H1 (cell line): ENCODE results near the gene RNPEPL1. TPM values are rescaled to one million over a fixed set of nuclear protein-coding genes. Genes with fewer than 3 reads are reported as not detected.

Experiments
- CTCF ChIA-PET: fragments of 300-600 bp; sonication (Branson Sonifier 250); formaldehyde crosslinking; loops from one replicate; lab custom pipeline; 2021; ENCODE audit not compliant: partially characterized antibody; lab: Charles Lee
- POLR2A ChIA-PET: fragments of 300-600 bp; sonication (Branson Sonifier 250); formaldehyde crosslinking; loops from one replicate; lab custom pipeline; 2021; ENCODE audit warnings: inconsistent platforms; ENCODE audit not compliant: partially characterized antibody; lab: Charles Lee
- DNase-seq, 2 experiments: peaks; one replicate each; pipeline versions ENCODE4 v3.0.0 to v3.0.0-alpha.2; 2010 to 2022; ENCODE audit warnings: low spot score in 2 of 2, low read depth in 1 of 2, mixed read lengths in 1 of 2
- FAIRE-seq: peaks from 2 replicates; lab custom pipeline; 2011; peaks lifted over from hg19 to GRCh38; lab: Jason Lieb, UNC
- H2AFZ ChIP-seq: 2 replicates; pipeline ENCODE4 v1.8.1; 2012; ENCODE audit warnings: low read length, inconsistent platforms
- H2AK5ac ChIP-seq: 2 replicates; pipeline ENCODE4 v1.6.1; 2013; ENCODE audit warnings: low read depth, low read length
- H2BK120ac ChIP-seq: replicated peaks from 2 replicates; pipeline ENCODE3; 2013; ENCODE audit warnings: low read depth, low read length, inconsistent platforms
- H2BK12ac ChIP-seq: 2 replicates; pipeline ENCODE4 v1.6.1; 2013; ENCODE audit warnings: low read depth, low read length
- H2BK15ac ChIP-seq: 2 replicates; pipeline ENCODE4 v1.6.1; 2013; ENCODE audit warnings: low read length
- H2BK20ac ChIP-seq: 2 replicates; pipeline ENCODE4 v1.6.1; 2013; ENCODE audit warnings: low read length
- H2BK5ac ChIP-seq: 2 replicates; pipeline ENCODE4 v1.6.1; 2013; ENCODE audit warnings: low read depth, low read length
- H3K14ac ChIP-seq: 2 replicates; pipeline ENCODE4 v1.6.1; 2013; ENCODE audit warnings: inconsistent platforms; ENCODE audit not compliant: insufficient read length
- H3K18ac ChIP-seq: 2 replicates; pipeline ENCODE4 v1.6.1; 2013; ENCODE audit warnings: low read length; ENCODE audit errors: extremely low read depth
- H3K23ac ChIP-seq: 2 replicates; pipeline ENCODE4 v1.6.1; 2013; ENCODE audit warnings: inconsistent platforms; ENCODE audit not compliant: insufficient read length
- H3K23me2 ChIP-seq: 2 replicates; pipeline ENCODE4 v1.6.1; 2013; ENCODE audit warnings: low read depth, low read length
- H3K27ac ChIP-seq: 2 replicates; pipeline ENCODE4 v1.6.1; 2011; ENCODE audit warnings: low read depth, low read length, inconsistent platforms
- H3K27me3 ChIP-seq, 4 experiments: replicated peaks in 1 of 4; 1 replicate in 1 of 4; 2 replicates in 3 of 4; pipeline versions ENCODE4 v1.6.1 to v1.8.1; 2011 to 2013; ENCODE audit warnings: low read length in 3 of 4, mild to moderate bottlenecking in 3 of 4, inconsistent platforms in 2 of 4, mixed read lengths in 2 of 4, moderate library complexity in 1 of 4; ENCODE audit not compliant: control insufficient read depth in 3 of 4, insufficient read depth in 3 of 4; ENCODE audit errors: extremely low read depth in 1 of 4
- H3K36me3 ChIP-seq, 4 experiments: 2 replicates each; pipeline versions ENCODE4 v1.6.1 to v1.8.1; 2011 to 2013; ENCODE audit warnings: mild to moderate bottlenecking in 4 of 4, low read length in 3 of 4, moderate library complexity in 2 of 4, control low read depth in 1 of 4, inconsistent platforms in 1 of 4; ENCODE audit not compliant: insufficient read depth in 4 of 4, control insufficient read depth in 2 of 4
- H3K4ac ChIP-seq: replicated peaks from 2 replicates; pipeline ENCODE3; 2013; ENCODE audit warnings: low read length, low read depth, mixed read lengths, inconsistent platforms; ENCODE audit not compliant: insufficient read length
- H3K4me1 ChIP-seq, 4 experiments: replicated peaks in 1 of 4; 1 replicate in 1 of 4; 2 replicates in 3 of 4; pipeline versions ENCODE4 v1.6.1 to v1.8.1; 2011 to 2013; ENCODE audit warnings: low read length in 3 of 4, inconsistent platforms in 2 of 4, mixed read lengths in 1 of 4; ENCODE audit not compliant: insufficient read depth in 4 of 4, control insufficient read depth in 3 of 4
- H3K4me2 ChIP-seq, 2 experiments: 2 replicates each; pipeline versions ENCODE4 v1.6.1 to v1.8.1; 2011 to 2013; ENCODE audit warnings: low read depth in 2 of 2, low read length in 2 of 2, control low read depth in 1 of 2, inconsistent platforms in 1 of 2, mild to moderate bottlenecking in 1 of 2; ENCODE audit not compliant: insufficient read depth in 1 of 2
- H3K4me3 ChIP-seq, 4 experiments: fragments of 200-600, 300-600 bp in 1 of 4; sonication (generic), shearing (Covaris generic), sonication (Bioruptor Twin) in 1 of 4; 2 replicates each; pipeline versions ENCODE4 v1.5.1 to v1.8.1; 2011 to 2016; ENCODE audit warnings: low read length in 4 of 4, low read depth in 3 of 4, control low read depth in 2 of 4, inconsistent platforms in 2 of 4, mild to moderate bottlenecking in 2 of 4, mixed read lengths in 1 of 4, moderate library complexity in 1 of 4; ENCODE audit not compliant: insufficient read depth in 2 of 4; ENCODE audit errors: extremely low read depth in 1 of 4
- H3K56ac ChIP-seq: replicated peaks from 2 replicates; pipeline ENCODE3; 2013; ENCODE audit warnings: low read depth, mild to moderate bottlenecking, mixed read lengths, low read length, inconsistent platforms; ENCODE audit not compliant: insufficient read length
- H3K79me1 ChIP-seq: 2 replicates; pipeline ENCODE4 v1.6.1; 2013; ENCODE audit warnings: low read depth, low read length, control low read depth
- H3K79me2 ChIP-seq, 2 experiments: 2 replicates each; pipeline versions ENCODE4 v1.6.1 to v1.8.1; 2012 to 2013; ENCODE audit warnings: low read length in 2 of 2, mild to moderate bottlenecking in 2 of 2, inconsistent platforms in 1 of 2; ENCODE audit not compliant: insufficient read depth in 2 of 2, control insufficient read depth in 1 of 2
- H3K9ac ChIP-seq, 4 experiments: replicated peaks in 1 of 4; 1 replicate in 1 of 4; 2 replicates in 3 of 4; pipeline versions ENCODE4 v1.6.1 to v1.8.1; 2011 to 2013; ENCODE audit warnings: low read depth in 3 of 4, low read length in 3 of 4, control low read depth in 2 of 4, mild to moderate bottlenecking in 2 of 4, moderate library complexity in 2 of 4, inconsistent platforms in 1 of 4; ENCODE audit errors: extremely low read depth in 1 of 4
- H3K9me3 ChIP-seq, 2 experiments: 2 replicates each; pipeline versions ENCODE4 v1.6.1 to v1.8.1; 2012 to 2013; ENCODE audit warnings: mild to moderate bottlenecking in 2 of 2, moderate library complexity in 2 of 2, control low read depth in 1 of 2, inconsistent platforms in 1 of 2, low read depth in 1 of 2, low read length in 1 of 2, mixed read lengths in 1 of 2; ENCODE audit not compliant: insufficient read depth in 2 of 2
- H4K20me1 ChIP-seq, 2 experiments: replicated peaks in 1 of 2; 2 replicates each; pipeline versions ENCODE3 to v1.8.1; 2011 to 2013; ENCODE audit warnings: inconsistent platforms in 2 of 2, low read length in 2 of 2, mild to moderate bottlenecking in 1 of 2; ENCODE audit not compliant: insufficient read depth in 2 of 2, control insufficient read depth in 1 of 2
- H4K5ac ChIP-seq: 2 replicates; pipeline ENCODE4 v1.6.1; 2013; ENCODE audit warnings: low read length, low read depth, mixed read lengths, inconsistent platforms; ENCODE audit not compliant: insufficient read length
- H4K8ac ChIP-seq: 2 replicates; pipeline ENCODE4 v1.8.0; 2013; ENCODE audit warnings: mild to moderate bottlenecking, moderate library complexity, low read length, inconsistent platforms; ENCODE audit not compliant: insufficient read depth; ENCODE audit errors: extremely low read depth
- H4K91ac ChIP-seq: replicated peaks from 2 replicates; pipeline ENCODE3; 2013; ENCODE audit warnings: low read length, mixed read lengths, inconsistent platforms; ENCODE audit not compliant: insufficient read length
- EZH2 ChIP-seq: fragments of 200-600 bp; sonication (generic); IDR thresholded peaks from 2 replicates; pipeline ENCODE4 v1.7.1; 2012; ENCODE audit warnings: low read depth, mild to moderate bottlenecking, moderate library complexity, low read length, inconsistent platforms; ENCODE audit not compliant: severe bottlenecking
- RAD21 ChIP-seq, 2 experiments: IDR thresholded peaks in 1 of 2; conservative IDR thresholded peaks in 1 of 2; 2 replicates each; pipeline ENCODE4 v1.6.1; 2011; ENCODE audit warnings: low read depth in 2 of 2, low read length in 2 of 2, improper control_type of control experiment in 1 of 2, inconsistent platforms in 1 of 2, mild to moderate bottlenecking in 1 of 2, moderate library complexity in 1 of 2
- RFX5 ChIP-seq: IDR thresholded peaks from 2 replicates; pipeline ENCODE4 v1.6.1; 2011; ENCODE audit warnings: low read depth, low read length, improper control_type of control experiment, borderline replicate concordance
- YY1 ChIP-seq: IDR thresholded peaks from 2 replicates; pipeline ENCODE4 v1.6.1; 2011; ENCODE audit warnings: low read depth, mild to moderate bottlenecking, low read length
- WGBS, 2 experiments: shearing (Covaris generic) in 1 of 2; methylation state at CpG; one replicate each; pipeline versions ENCODE4 v1.1.6 to v1.1.7; 2013 to 2015; ENCODE audit warnings: low lambda C conversion rate in 2 of 2, mixed read lengths in 2 of 2, inconsistent platforms in 1 of 2, low coverage in 1 of 2, missing lambda C conversion rate in 1 of 2; ENCODE audit not compliant: insufficient replicate concordance in 2 of 2, insufficient coverage in 1 of 2, insufficient read length in 1 of 2; ENCODE audit errors: extremely low coverage in 1 of 2, missing lambda C conversion rate in 1 of 2; 5-methylcytosine and 5-hydroxymethylcytosine counted together
- polyA plus RNA-seq, 7 experiments: library from polyadenylated mRNA; depleted of rRNA in 3 of 7; stranded (reverse) in 5 of 7; unstranded in 2 of 7; fragments of >200 nt in 5 of 7; fragments of 200-250 nt in 2 of 7; gene quantifications; 1 replicate in 5 of 7; 2 replicates in 1 of 7; 4 replicates in 1 of 7; pipeline versions ENCODE4 v1.2.1 to v1.2.3, GENCODE V29; 2011 to 2013; ENCODE audit warnings: missing spikeins in 2 of 7, mixed read lengths in 2 of 7
- total RNA-seq: library from RNA; stranded (reverse); fragmentation: NEBNext Ultra II Directional; extraction: Animal tissue kit (Norgen Biotek cat#: 25700); gene quantifications from 2 replicates; pipeline ENCODE4 v1.2.1, GENCODE V29; 2021

The RNPEPL1 gene
- total and polyA plus RNA-seq, 2 of the 8 experiments (the other 6 are each of a cell fraction or from before 2014, with no cell fraction given): 9.0 to 11.3 TPM

DNA sequence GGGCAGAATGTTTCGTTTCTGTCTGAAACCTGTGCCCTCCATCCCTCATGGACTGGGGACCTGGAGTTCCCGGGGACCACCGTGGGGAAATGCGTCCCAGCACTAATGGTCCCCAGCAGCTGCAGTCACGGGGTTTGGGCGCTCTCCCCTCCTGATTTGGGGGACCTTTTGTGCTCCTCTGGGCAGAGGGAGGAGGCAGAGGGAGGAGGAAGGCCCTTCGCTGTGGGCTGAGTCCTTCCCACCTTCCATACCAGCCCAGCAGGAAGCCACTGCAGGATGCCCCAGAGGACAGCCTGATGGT lies 60.2 kb downstream of the RNPEPL1 start:
- no peak overlapping the region for H3K56ac ChIP-seq
- H2BK15ac ChIP-seq: no peak overlapping the region
- H3K9ac ChIP-seq: no peak overlapping the region
- no peak overlapping the region for H3K18ac ChIP-seq
- no peaks in the 10 kb centered on the region for H3K23me2 ChIP-seq
- no peak overlapping the region for H2BK20ac ChIP-seq
- no peak overlapping the region for H2AK5ac ChIP-seq
- FAIRE-seq (no peak), DNase-seq (no peak)
- H4K5ac ChIP-seq: no peak overlapping the region
- H3K27me3 ChIP-seq: no peaks in the 10 kb centered on the region
- 86% methylated on average over 7 of the region's 7 CpGs; no CpG with 5 or more reads in 1 of the 2 experiments for WGBS, 2 experiments
- TF ChIP-seq RAD21 (IDR thresholded peaks at IDR 0.05 in 1 of 2, conservative IDR thresholded peaks at IDR 0.05 in 1 of 2; ENCODE audit: low read depth in 2 of 2, low read length in 2 of 2) (no peak), YY1 (no peak), EZH2 (no peak), RFX5 (no peak)
- TF ChIP-seq, all 59 proteins: peak for 0
- no peak overlapping the region for H3K4ac ChIP-seq
- peaks cover 0 to 3% (median 1%) of the 10 kb centered on the region in 4 experiments; a peak in 2 of 7 replicates for H3K4me1 ChIP-seq
- no peak overlapping the region for H3K4me2 ChIP-seq
- no peaks in the 10 kb centered on the region for H4K20me1 ChIP-seq
- H3K27ac ChIP-seq: no peak overlapping the region
- no peak overlapping the region for H4K91ac ChIP-seq
- POLR2A ChIA-PET: no interaction called here
- no peak overlapping the region for H3K23ac ChIP-seq
- CTCF ChIA-PET: interaction anchor here (1.9 kb wide), 1 partner anchor 13 kb away, joined by 5 read pairs; no protein-coding TSS in a partner anchor
- no peak overlapping the region for H3K4me3 ChIP-seq
- H3K36me3 ChIP-seq: no peaks in the 10 kb centered on the region
- H3K14ac ChIP-seq: no peak overlapping the region
- no peaks in the 10 kb centered on the region for H3K79me2 ChIP-seq
- H3K9me3 ChIP-seq: peaks cover 10 to 31% of the 10 kb centered on the region in 2 experiments; a peak in 3 of 4 replicates
- no peak overlapping the region for H2BK120ac ChIP-seq
- no peaks in the 10 kb centered on the region for H3K79me1 ChIP-seq
- no peak overlapping the region for H2BK12ac ChIP-seq
- H2BK5ac ChIP-seq: no peak overlapping the region
- no peak overlapping the region for H4K8ac ChIP-seq
- no peak overlapping the region for H2AFZ ChIP-seq
